Activated CD4-positive, alpha-beta T cell treated with anti-CD3 and anti-CD28 coated beads for 48 hours (primary cell): ENCODE data around the gene PARD3.
A peak's percentile ranks its signal among the peaks of the same experiment; 100 is the strongest.

ENCODE experiments used
- DNase-seq: peaks from one replicate; pipeline ENCODE4 v3.0.0-alpha.2; 2020

The PARD3 gene

DNA sequence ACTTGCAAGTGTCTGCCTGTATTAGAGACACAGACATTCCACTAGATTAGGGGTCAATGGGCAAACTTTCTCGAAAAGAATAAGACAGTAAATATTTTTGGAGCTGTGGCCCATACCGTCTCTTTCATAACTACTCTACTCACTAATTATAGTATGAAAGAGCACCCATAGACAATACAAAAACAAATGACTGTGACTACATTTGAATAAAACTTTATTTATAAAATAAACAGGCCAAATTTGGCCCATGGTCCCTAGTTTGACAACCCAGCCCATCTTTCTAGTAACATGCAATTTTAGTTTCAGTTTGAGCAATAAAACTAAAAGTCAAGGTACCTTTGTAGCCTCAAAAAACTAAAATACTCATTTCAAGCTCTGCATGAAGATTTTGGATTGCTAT lies 294.6 kb downstream of the PARD3 start:
- no peak for DNase-seq

GRCh38 chr10:34520084-34520483 lies 295.0 kb downstream of the PARD3 start:
- no peak for DNase-seq

DNA sequence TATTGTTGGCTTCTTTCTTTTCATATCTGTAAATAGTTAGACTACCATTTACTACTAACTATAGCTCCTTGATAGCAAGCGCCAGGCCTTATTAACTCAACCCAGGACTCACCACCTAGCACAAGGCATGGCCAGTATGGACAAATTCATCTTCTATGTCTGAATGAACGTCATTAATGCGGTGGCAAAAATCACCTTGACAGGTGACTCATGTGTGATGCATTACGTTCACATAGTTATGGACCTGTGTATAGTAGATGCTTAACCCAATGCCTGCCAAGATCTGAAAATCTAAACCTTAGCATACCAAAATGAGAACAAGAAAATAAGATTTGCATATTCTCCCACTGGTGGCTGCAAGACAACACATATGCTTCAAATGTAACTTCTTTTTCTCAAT lies 300.8 kb downstream of the PARD3 start:
- no peak for DNase-seq

DNA sequence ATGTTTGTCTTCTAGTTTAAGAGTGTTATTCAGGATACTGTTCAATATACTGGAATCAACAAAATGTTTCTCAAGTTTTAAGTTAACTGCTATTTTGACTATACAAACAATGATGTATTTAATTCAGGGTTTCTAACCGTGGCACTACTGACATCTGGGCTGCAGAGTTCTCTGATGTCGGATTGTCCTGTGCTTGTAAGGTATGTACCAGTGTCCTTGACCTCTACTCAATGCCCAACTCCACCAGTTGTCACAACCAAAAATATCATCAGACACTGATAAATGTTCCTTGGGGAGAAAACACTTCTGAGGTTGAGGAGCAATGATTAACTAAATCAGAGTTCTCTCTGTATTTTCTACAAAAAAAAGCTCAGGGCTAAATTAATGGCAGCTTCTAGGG lies 301.5 kb downstream of the PARD3 start:
- no peak for DNase-seq

GRCh38 chr10:34507217-34507616 lies 307.9 kb downstream of the PARD3 start:
- no peak for DNase-seq

DNA sequence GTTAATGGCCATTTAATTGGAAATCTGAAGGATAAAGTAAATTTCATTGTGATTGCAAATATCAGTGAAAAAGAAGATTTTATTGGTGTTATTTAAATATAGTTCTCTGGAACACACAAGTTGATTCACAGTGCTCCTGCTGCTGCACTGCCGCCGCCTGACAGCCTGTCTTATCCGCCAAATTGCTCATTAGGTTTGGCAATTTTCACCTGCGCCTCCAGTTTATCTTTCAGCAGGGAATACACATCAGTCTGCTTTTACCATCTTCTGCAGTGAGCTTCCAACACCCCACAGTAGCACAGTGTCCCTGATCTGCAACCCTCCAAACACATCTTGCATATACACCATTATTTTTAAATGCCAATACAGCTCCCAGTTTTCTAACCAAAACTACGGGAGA lies 308.3 kb downstream of the PARD3 start:
- DNase-seq = no peak

DNA sequence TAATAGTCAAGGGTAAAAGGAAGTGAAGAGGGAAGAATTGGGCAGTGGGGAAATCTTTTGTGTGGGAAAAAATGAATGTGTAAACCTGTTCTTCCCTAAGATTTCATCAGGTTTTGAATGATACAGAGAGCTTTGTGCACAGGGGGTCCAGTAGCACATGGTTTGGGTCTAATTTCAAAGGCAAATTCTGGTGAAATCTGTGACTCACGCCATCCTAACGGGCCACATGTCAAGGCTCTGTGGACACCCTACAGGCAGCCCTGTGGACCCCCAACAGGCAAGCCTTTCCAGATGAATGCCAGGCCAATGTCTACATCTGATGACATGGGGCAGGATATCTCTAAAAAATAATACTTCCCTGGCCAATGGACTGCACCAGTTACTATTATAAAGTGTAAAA lies 309.8 kb downstream of the PARD3 start:
- no peak for DNase-seq

- peak; percentile 5 for DNase-seq
Observed at GRCh38 chr10:34504534-34504933, 310.6 kb downstream of the PARD3 start.

- no peak for DNase-seq
Observed at GRCh38 chr10:34503704-34504103, 311.4 kb downstream of the PARD3 start.

DNA sequence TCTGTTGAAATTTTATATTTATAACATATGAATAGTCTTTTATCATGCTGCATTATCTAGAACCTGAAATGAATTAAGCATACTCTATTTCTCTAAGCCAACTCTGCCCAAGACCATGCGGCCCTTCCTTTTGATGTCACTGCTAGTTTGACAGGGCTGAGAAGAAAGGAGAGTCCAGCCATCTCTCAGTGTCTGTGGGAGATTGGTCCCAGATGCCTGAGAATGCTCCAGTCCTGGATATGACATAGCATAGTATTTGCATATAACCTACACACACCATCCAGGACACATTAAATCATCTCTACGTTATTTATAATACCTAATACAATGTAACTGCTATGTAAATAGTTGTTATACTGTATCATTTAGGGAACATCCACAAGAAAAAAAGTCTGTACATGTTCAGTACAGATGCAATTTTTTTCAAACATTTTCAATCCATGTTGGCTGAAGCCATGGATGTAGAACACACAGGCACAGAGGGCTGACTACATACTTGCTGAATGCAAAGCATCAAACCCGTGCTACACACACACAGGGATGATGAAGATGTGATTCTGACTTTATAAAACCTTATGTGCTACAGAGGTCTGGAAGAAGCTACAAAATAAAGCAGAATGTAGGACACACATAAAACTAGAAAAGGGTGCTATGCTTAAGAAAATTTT lies 315.4 kb downstream of the PARD3 start:
- no peak for DNase-seq

GRCh38 chr10:34498821-34499220 lies 316.3 kb downstream of the PARD3 start:
- DNase-seq = no peak

DNA sequence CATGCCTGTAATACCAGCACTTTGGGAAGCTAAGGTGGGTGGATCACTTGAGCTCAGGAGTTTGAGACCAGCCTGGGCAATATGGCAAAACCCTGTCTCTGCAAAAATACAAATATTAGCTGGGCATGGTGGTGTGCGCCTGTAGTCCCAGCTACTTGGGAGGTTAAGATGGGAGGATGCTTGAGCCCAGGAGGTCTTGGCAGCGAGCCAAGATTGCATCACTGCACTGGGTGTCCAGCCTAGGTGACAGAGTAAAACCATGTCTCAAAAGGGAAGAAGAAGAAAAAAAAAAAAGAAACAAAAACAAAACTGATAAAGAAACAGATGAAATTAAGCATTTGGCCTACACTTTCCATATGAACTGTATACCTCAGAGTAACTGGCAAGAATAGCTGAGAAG lies 319.2 kb downstream of the PARD3 start:
- DNase-seq = no peak

DNA sequence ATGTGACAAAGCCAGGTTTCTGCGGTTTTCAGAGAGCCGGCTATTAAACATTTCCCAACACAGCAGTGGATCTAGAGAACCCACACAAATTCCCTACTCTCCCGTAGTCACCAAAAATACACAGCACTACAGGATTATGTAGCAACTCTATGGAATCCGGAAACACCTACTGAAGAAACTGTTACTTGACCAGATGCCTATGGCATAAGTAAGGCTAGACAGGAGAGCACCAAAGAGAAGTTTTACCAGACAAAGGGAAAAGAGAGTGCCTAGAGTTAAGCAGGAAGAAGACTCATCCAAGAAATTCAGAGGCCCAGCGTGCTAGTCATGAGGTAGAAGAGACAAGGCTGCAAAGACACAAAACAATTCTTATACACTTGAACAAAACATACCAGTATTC lies 321.1 kb downstream of the PARD3 start:
- DNase-seq = no peak

GRCh38 chr10:34492081-34492480 lies 323.0 kb downstream of the PARD3 start:
- DNase-seq = no peak

DNA sequence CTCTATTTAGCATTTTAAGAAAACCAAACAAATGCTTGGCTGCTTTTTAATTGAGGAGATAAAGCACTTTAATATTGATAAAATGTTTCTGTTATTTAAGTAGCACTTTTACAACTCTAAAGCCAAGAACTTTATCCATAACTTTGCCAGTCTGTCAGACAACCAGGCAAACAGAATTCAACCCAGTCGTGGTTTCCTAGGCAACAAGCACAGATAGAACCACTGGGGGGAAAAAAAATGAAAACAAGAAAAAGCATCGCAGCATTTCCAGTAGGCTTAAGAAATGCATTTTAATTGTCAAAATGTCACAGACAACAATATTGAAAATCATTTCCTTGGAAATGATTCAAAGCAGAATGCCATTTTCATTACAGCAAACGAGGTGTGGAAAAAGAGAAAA lies 323.4 kb downstream of the PARD3 start:
- no peak for DNase-seq

DNA sequence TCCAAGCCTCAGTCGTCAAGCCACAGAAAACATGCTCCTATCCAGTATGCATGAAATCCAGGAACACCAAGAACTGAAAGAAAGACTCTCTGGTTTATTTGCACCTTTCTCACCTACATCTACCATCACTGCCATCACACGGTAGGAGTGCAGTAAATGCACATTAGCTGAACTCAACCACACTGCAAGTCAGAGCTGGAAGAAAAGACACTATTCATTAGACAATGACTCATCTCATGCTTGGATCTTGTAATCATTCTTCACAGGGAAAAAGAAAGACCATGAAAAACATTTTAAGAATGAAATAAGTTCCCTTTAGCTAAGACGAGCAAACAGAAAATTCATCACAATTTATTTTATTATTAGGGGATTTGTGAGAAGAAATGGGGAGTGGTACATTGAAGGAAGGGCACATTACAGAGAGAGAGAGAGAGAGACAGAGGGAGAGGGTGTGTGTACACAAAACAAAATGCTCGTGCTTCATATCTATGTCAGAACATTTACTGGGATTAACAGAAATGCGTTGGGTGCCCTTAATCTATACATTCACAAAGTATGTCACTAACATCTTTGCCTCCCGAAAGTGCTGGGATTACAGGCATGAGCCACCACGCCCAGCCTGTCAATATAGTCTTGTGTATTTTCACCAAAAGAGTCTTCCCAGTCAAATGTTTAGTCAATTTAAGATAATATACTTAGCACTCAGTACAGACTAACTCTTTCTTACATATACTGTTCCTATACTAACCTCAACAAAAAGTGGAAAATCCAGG lies 324.9 kb downstream of the PARD3 start:
- no peak for DNase-seq

GRCh38 chr10:34489411-34489810 lies 325.7 kb downstream of the PARD3 start:
- DNase-seq = no peak

DNA sequence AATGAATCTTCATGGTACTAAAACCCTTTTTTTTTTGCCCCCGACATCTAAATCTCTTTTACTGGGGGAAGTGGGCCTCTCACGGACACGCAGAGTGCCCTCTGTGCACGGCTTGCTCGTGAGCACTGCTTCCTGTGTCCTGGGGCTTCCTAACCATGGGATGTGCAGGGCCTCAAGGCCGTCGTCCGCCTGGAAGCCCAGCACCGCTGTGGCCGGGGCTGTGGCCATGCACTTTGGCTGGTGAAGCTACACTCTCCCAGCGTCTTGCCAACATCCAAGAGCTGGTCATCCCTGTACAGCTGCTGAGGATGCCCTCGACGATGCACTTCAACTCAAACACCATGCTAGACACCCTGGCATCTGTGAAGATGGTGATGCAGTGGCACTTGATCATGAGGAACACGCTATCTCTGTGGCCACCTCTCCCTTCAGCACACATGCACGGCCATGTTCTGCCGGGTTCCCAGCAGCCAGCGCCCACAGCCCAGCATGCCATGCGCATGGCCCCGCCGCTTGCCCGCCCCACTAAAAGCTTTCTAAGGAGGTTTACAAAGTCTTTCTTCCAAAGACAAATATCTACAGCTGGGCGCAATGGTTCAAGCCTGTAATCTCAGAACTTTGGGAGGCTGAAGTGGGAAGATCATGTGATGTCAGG lies 326.5 kb downstream of the PARD3 start:
- DNase-seq = no peak

DNA sequence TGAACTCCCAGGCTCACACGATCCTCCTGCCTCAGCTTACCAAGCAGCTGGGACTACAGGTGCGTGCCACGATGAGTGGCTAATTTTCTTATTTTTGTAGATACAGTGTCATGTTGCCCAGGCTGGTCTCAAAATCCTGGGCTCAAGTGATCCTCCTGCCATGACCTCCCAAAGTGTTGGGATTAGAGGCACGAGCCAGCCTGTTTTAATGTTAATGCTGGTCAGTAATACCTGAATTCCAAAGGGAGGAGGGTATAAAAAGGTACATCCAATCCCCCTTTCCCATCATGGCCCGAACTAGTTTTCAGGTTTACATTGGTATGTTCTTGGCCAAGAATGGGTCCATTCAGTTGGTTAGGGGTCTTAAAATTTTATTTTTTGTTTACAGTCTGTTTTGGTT lies 329.1 kb downstream of the PARD3 start:
- DNase-seq = no peak

DNA sequence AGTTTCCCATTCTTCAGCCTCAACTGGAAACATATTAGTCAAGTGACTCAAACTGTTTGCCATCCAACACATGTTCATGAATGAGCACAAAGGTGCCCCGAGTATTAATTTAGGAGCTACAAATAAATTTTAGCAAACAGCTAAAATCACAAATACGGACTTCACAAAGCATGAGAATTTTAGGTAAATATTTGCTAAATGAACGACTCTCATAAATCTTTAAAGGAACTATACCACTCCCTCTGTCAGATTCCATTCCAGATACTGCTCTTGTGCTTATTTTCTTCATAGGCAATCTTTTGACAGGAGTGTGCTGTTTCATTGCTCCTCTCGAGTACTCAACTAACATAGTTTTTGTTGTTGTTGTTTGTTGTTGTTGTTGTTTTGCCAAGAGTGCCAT lies 330.9 kb downstream of the PARD3 start:
- no peak for DNase-seq

DNA sequence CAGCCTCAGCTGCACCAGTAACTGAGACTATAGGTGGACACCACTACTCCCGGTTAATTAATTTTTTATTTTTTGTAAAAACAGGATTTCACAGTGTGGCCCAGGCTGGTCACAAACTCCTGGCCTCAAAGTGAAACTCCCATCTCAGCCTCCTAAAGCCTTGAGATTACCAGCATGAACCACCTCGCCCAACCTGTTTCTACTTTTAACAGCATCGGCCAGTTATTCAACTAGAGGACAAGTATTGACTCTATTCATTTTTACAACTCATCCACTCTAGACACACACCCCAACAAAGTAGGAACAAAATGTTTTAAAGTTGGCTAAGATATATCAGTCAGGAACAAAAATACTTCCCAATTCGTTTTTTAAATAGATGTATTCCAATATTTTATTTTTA lies 334.8 kb downstream of the PARD3 start:
- DNase-seq = no peak

GRCh38 chr10:34479520-34480179 lies 335.4 kb downstream of the PARD3 start:
- no peak for DNase-seq

GRCh38 chr10:34477249-34477648 lies 337.8 kb downstream of the PARD3 start:
- DNase-seq = no peak

- DNase-seq = no peak
Observed at GRCh38 chr10:34476608-34477007, 338.5 kb downstream of the PARD3 start.
